C1 segment of cervical spinal cord (tissue), 14 donors: ENCODE data around the gene SNTG2.

Source experiments
- DNase-seq, 14 donors: peaks; one replicate each; lab custom pipeline; 2025; lab: John Stamatoyannopoulos, UW

Gene SNTG2

GRCh38 chr2:1269812-1270211 lies 319.2 kb downstream of the SNTG2 start:
- no peak for DNase-seq

- DNase-seq = no peak
Measured at GRCh38 chr2:1272835-1273234, 322.2 kb downstream of the SNTG2 start.

GRCh38 chr2:1277634-1278033 lies 327.0 kb downstream of the SNTG2 start:
- no peak for DNase-seq

- no peak for DNase-seq
Measured at GRCh38 chr2:1278125-1278524, 327.5 kb downstream of the SNTG2 start.

- no peak for DNase-seq
Measured at GRCh38 chr2:1278861-1279260, 328.2 kb downstream of the SNTG2 start.

- DNase-seq = no peak
Measured at GRCh38 chr2:1282552-1282951, 331.9 kb downstream of the SNTG2 start.

- no peak for DNase-seq
Measured at GRCh38 chr2:1283020-1283801, 332.6 kb downstream of the SNTG2 start.

GRCh38 chr2:1283871-1284270 lies 333.2 kb downstream of the SNTG2 start:
- no peak for DNase-seq

- no peak for DNase-seq
Measured at GRCh38 chr2:1286929-1287328, 336.3 kb downstream of the SNTG2 start.

GRCh38 chr2:1287427-1287826 lies 336.8 kb downstream of the SNTG2 start:
- DNase-seq = no peak

GRCh38 chr2:1294900-1295299 lies 344.3 kb downstream of the SNTG2 start:
- no peak for DNase-seq

GRCh38 chr2:1295740-1296139 lies 345.1 kb downstream of the SNTG2 start:
- DNase-seq = no peak

GRCh38 chr2:1297372-1298159 lies 346.9 kb downstream of the SNTG2 start:
- no peak for DNase-seq

- no peak for DNase-seq
Measured at GRCh38 chr2:1299043-1299442, 348.4 kb downstream of the SNTG2 start.

GRCh38 chr2:1300284-1300683 lies 349.6 kb downstream of the SNTG2 start:
- DNase-seq = no peak

- DNase-seq = no peak
Measured at GRCh38 chr2:1301056-1301455, 350.4 kb downstream of the SNTG2 start.

GRCh38 chr2:1305342-1306013 lies 354.8 kb downstream of the SNTG2 start:
- DNase-seq = no peak

- DNase-seq = no peak
Measured at GRCh38 chr2:1306014-1306686, 355.5 kb downstream of the SNTG2 start.

- DNase-seq = no peak
Measured at GRCh38 chr2:1306687-1307516, 356.3 kb downstream of the SNTG2 start.

GRCh38 chr2:1307670-1308069 lies 357.0 kb downstream of the SNTG2 start:
- DNase-seq = no peak

- DNase-seq = no peak
Measured at GRCh38 chr2:1308678-1309077, 358.0 kb downstream of the SNTG2 start.
